ENCODE data around the gene NPFF. TPM values are rescaled to one million over a fixed set of nuclear protein-coding genes. Genes with fewer than 3 reads are reported as not detected.

Gene NPFF
- total and polyA plus RNA-seq, 4 donors, result not detected

DNA sequence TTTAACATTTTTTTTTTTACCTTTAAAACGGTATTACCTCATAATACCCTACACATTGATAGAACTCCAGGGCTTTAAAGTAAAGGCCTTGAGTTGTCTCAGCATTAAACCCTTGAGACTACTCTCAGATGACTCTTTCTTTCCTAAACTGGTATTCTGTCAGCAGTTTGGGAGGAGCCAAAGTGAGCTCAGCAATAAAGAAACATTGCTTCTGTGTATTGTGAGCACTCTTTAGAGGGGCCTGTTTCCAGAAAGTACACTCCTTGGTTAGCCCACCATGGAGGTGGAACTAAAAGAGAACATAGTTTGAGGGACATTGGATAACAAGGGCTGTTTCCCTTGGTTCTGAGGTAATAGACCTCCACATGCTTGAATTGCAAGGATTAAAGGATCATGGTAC is 28.4 kb downstream of the NPFF start:
- no peaks in the 10 kb centered on the region for H3K27me3 ChIP-seq (ENCODE audit: control insufficient read depth in 4 of 4, insufficient read depth in 4 of 4, low read length in 3 of 4)
- no peak overlapping the region for H3K27ac ChIP-seq (ENCODE audit: low read depth in 1 of 2, low read length in 2 of 2)
- TF ChIP-seq YY1 (IDR thresholded peaks at IDR 0.05) (no peak), TAF1 (conservative IDR thresholded peaks at IDR 0.05) (no peak), RAD21 (IDR thresholded peaks at IDR 0.05) (no peak), FOXA1 (IDR thresholded peaks at IDR 0.05) (no peak), EGR1 (IDR thresholded peaks at IDR 0.05; ENCODE audit: low read depth in 2 of 2) (no peak), JUND (IDR thresholded peaks at IDR 0.05) (no peak), ATF3 (IDR thresholded peaks at IDR 0.05) (no peak)
- TF ChIP-seq, protein P1, sequence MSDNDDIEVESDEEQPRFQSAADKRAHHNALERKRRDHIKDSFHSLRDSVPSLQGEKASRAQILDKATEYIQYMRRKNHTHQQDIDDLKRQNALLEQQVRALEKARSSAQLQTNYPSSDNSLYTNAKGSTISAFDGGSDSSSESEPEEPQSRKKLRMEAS (IDR thresholded peaks at IDR 0.05), result no peak
- 72% methylated on average over 1 of the region's 1 CpG for WGBS
- H3K9ac ChIP-seq (ENCODE audit: low read depth in 1 of 2, low read length in 2 of 2), result no peak overlapping the region
- no peak overlapping the region for H3K4me3 ChIP-seq (ENCODE audit: low read depth in 1 of 3, low read length in 3 of 3)
- H3K9me3 ChIP-seq (ENCODE audit: control insufficient read depth in 4 of 4, low read length in 3 of 4), result no peaks in the 10 kb centered on the region
- DNase-seq (ENCODE audit: low spot score), result no peak
- H3K36me3 ChIP-seq (ENCODE audit: control insufficient read depth in 4 of 4, insufficient read depth in 3 of 4, low read depth in 1 of 4, low read length in 3 of 4), result peaks cover 10 to 74% (median 66%) of the 10 kb centered on the region in 4 donors
- peaks cover 0 to 2% (median 0%) of the 10 kb centered on the region in 4 donors for H3K4me1 ChIP-seq (ENCODE audit: control insufficient read depth in 4 of 4, insufficient read depth in 4 of 4, low read length in 3 of 4)

DNA sequence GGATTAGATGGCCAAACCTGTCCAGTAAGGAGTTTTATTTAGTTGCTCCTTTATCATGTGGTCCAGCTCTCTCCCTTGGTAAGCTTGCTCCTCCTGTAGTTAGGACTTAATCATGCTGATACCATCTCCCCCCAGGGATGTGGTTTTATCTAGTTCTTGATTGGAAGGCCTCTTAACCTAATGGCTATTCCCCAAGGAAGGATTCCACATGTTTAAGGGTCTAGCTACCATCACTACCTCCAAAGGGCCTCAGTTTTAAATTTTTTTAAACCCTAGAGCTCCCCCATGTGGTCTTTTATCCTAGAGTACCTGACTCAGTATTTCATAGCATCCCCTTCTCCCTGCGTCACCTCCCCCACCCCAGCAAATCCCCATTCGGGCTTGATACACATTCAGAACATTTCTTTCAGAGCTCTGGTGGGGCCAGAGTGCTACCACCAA is 30.5 kb downstream of the NPFF start:
- Histone ChIP-seq H3K36me3 (ENCODE audit: control insufficient read depth in 4 of 4, insufficient read depth in 3 of 4, low read depth in 1 of 4, low read length in 3 of 4) (peaks cover 14 to 83% (median 75%) of the 10 kb centered on the region in 4 donors), H3K9me3 (ENCODE audit: control insufficient read depth in 4 of 4, low read length in 3 of 4) (no peaks in the 10 kb centered on the region), H3K4me3 (ENCODE audit: low read depth in 1 of 3, low read length in 3 of 3) (no peak overlapping the region), H3K9ac (ENCODE audit: low read depth in 1 of 2, low read length in 2 of 2) (no peak overlapping the region), H3K4me1 (ENCODE audit: control insufficient read depth in 4 of 4, insufficient read depth in 4 of 4, low read length in 3 of 4) (peaks cover 0 to 2% (median 0%) of the 10 kb centered on the region in 4 donors), H3K27me3 (ENCODE audit: control insufficient read depth in 4 of 4, insufficient read depth in 4 of 4, low read length in 3 of 4) (no peaks in the 10 kb centered on the region), H3K27ac (ENCODE audit: low read depth in 1 of 2, low read length in 2 of 2) (no peak overlapping the region)
- TF ChIP-seq CTCF (IDR thresholded peaks at IDR 0.05; ENCODE audit: low read depth, low read length, missing input control) (peak; percentile 4), EGR1 (IDR thresholded peaks at IDR 0.05; ENCODE audit: low read depth in 2 of 2) (no peak)
- no peak for DNase-seq (ENCODE audit: low spot score)
- 73% methylated on average over 2 of the region's 2 CpGs for WGBS

GRCh38 chr12:53474819-53475218 is 32.5 kb downstream of the NPFF start:
- Histone ChIP-seq H3K27ac (ENCODE audit: low read depth in 1 of 2, low read length in 2 of 2) (no peak overlapping the region), H3K9ac (ENCODE audit: low read depth in 1 of 2, low read length in 2 of 2) (no peak overlapping the region), H3K27me3 (ENCODE audit: control insufficient read depth in 4 of 4, insufficient read depth in 4 of 4, low read length in 3 of 4) (no peaks in the 10 kb centered on the region), H3K9me3 (ENCODE audit: control insufficient read depth in 4 of 4, low read length in 3 of 4) (no peaks in the 10 kb centered on the region), H3K4me3 (ENCODE audit: low read depth in 1 of 3, low read length in 3 of 3) (no peak overlapping the region), H3K4me1 (ENCODE audit: control insufficient read depth in 4 of 4, insufficient read depth in 4 of 4, low read length in 3 of 4) (peaks cover 0 to 2% (median 0%) of the 10 kb centered on the region in 4 donors), H3K36me3 (ENCODE audit: control insufficient read depth in 4 of 4, insufficient read depth in 3 of 4, low read depth in 1 of 4, low read length in 3 of 4) (peaks cover 12 to 91% (median 78%) of the 10 kb centered on the region in 4 donors)
- no peak for DNase-seq (ENCODE audit: low spot score)
- WGBS, result 81% methylated on average over 13 of the region's 13 CpGs
- TF ChIP-seq HNF4G (IDR thresholded peaks at IDR 0.05) (no peak), FOXA1 (IDR thresholded peaks at IDR 0.05) (no peak), ATF3 (IDR thresholded peaks at IDR 0.05) (no peak), JUND (IDR thresholded peaks at IDR 0.05) (no peak), NR2F2 (IDR thresholded peaks at IDR 0.05) (no peak), YY1 (IDR thresholded peaks at IDR 0.05) (no peak), GABPA (IDR thresholded peaks at IDR 0.05 in 1 of 2, conservative IDR thresholded peaks at IDR 0.05 in 1 of 2) (no peak), RAD21 (IDR thresholded peaks at IDR 0.05) (no peak), CTCF (IDR thresholded peaks at IDR 0.05; ENCODE audit: low read depth, low read length, missing input control) (no peak), HNF4A (conservative IDR thresholded peaks at IDR 0.05) (no peak), FOXA2 (IDR thresholded peaks at IDR 0.05) (no peak), RXRA (IDR thresholded peaks at IDR 0.05) (no peak), EGR1 (IDR thresholded peaks at IDR 0.05; ENCODE audit: low read depth in 2 of 2) (no peak)
- TF ChIP-seq, protein P2, sequence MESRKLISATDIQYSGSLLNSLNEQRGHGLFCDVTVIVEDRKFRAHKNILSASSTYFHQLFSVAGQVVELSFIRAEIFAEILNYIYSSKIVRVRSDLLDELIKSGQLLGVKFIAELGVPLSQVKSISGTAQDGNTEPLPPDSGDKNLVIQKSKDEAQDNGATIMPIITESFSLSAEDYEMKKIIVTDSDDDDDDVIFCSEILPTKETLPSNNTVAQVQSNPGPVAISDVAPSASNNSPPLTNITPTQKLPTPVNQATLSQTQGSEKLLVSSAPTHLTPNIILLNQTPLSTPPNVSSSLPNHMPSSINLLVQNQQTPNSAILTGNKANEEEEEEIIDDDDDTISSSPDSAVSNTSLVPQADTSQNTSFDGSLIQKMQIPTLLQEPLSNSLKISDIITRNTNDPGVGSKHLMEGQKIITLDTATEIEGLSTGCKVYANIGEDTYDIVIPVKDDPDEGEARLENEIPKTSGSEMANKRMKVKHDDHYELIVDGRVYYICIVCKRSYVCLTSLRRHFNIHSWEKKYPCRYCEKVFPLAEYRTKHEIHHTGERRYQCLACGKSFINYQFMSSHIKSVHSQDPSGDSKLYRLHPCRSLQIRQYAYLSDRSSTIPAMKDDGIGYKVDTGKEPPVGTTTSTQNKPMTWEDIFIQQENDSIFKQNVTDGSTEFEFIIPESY (IDR thresholded peaks at IDR 0.05), result no peak
- TF ChIP-seq, protein P1 (IDR thresholded peaks at IDR 0.05), result no peak

Measured in liver (tissue), 9 donors.